PFSK-1 (cell line): ENCODE measurements around the gene TCEAL1. TPM values are rescaled to one million over a fixed set of nuclear protein-coding genes. Genes with fewer than 3 reads are reported as not detected.

Source experiments
- FOXP2 ChIP-seq: optimal IDR thresholded peaks from 2 replicates; pipeline ENCODE3; 2011; ENCODE audit warnings: borderline replicate concordance, control low read depth, inconsistent platforms; ENCODE audit not compliant: insufficient read depth; ENCODE audit errors: extremely low read length, extremely low read depth
- POLR2AphosphoS5 ChIP-seq: IDR thresholded peaks from 2 replicates; pipeline ENCODE4 v1.6.1; 2012; ENCODE audit warnings: low read depth, mild to moderate bottlenecking, control low read depth, low read length, moderate library complexity
- SIN3A ChIP-seq: IDR thresholded peaks from 2 replicates; pipeline ENCODE4 v1.6.1; 2012; ENCODE audit warnings: mild to moderate bottlenecking, low read length, moderate library complexity, borderline replicate concordance; ENCODE audit not compliant: insufficient read depth
- TAF1 ChIP-seq: IDR thresholded peaks from 2 replicates; pipeline ENCODE4 v1.6.1; 2012; ENCODE audit warnings: low read length, control low read depth, borderline replicate concordance; ENCODE audit not compliant: insufficient read depth
- polyA plus RNA-seq: library from polyadenylated mRNA; unstranded; fragments of >200 nt; gene quantifications from one replicate; pipeline ENCODE4 v1.2.1, GENCODE V29; 2012; ENCODE audit warnings: low read depth, missing spikeins; ENCODE audit not compliant: insufficient read length
- TF ChIP-seq, protein P1 (sequence below), 2 experiments: IDR thresholded peaks; 2 replicates each; pipeline versions ENCODE4 v1.6.1 to v1.8.0; 2011 to 2012; ENCODE audit warnings: low read depth in 2 of 2, low read length in 2 of 2, control low read depth in 1 of 2, inconsistent platforms in 1 of 2, mild to moderate bottlenecking in 1 of 2, moderate library complexity in 1 of 2; ENCODE audit not compliant: insufficient read depth in 1 of 2

Gene TCEAL1, protein sequence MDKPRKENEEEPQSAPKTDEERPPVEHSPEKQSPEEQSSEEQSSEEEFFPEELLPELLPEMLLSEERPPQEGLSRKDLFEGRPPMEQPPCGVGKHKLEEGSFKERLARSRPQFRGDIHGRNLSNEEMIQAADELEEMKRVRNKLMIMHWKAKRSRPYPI
- 5.4 TPM for polyA plus RNA-seq

DNA sequence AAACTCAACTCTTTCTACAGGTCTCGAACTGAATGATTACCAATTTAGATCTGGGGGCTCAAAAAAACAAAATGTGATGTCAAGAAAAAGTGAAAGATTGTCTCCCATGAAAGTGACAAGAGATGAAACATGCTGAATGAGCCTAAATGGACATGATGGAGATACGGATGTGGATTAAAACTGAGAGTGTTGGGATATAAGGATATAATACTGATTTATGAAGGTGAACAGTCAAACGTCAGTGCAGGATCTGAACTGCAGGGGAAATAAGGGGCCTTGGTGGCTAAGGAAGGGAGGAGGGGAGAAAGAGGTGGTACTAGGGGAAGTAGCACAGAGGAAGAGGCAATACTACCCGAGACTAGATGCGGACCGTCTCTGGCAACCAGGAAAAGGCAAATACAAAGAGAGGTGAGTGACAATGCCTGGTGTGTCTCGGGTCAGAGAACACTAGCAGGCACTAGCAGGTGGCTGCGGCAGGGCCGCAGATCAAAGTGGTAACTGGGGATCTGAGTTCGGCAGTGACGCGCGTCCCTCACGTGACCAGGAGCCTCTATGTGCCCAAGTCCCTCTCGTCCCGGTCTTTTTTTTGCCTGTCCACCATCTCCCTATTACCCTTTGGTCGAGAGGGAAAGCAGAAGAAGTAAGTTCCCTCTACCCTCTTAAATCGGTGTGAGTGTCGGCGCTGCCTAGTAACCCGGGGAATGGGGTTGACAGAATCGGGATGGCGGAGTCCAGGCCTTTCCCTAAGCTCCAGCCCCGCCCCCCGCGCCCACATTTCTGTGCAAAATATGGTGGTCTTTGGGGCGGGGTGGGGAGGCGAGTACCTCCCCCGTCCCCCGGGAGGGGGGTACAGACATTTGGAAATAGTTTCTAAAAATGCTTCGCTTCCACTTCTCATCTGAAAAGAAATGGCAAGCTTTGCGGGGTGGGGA lies at the start of gene TCEAL1:
Gene TCEAL1 (plus strand): TSS at position 590 of the 932 bp plus-strand sequence. CDS start 942 bp downstream, outside the sequence.
- no peak for TF ChIP-seq SIN3A
- TF ChIP-seq FOXP2: no peak
- no peak for TF ChIP-seq POLR2AphosphoS5
- no peak for TF ChIP-seq TAF1
- TF ChIP-seq, protein P1, sequence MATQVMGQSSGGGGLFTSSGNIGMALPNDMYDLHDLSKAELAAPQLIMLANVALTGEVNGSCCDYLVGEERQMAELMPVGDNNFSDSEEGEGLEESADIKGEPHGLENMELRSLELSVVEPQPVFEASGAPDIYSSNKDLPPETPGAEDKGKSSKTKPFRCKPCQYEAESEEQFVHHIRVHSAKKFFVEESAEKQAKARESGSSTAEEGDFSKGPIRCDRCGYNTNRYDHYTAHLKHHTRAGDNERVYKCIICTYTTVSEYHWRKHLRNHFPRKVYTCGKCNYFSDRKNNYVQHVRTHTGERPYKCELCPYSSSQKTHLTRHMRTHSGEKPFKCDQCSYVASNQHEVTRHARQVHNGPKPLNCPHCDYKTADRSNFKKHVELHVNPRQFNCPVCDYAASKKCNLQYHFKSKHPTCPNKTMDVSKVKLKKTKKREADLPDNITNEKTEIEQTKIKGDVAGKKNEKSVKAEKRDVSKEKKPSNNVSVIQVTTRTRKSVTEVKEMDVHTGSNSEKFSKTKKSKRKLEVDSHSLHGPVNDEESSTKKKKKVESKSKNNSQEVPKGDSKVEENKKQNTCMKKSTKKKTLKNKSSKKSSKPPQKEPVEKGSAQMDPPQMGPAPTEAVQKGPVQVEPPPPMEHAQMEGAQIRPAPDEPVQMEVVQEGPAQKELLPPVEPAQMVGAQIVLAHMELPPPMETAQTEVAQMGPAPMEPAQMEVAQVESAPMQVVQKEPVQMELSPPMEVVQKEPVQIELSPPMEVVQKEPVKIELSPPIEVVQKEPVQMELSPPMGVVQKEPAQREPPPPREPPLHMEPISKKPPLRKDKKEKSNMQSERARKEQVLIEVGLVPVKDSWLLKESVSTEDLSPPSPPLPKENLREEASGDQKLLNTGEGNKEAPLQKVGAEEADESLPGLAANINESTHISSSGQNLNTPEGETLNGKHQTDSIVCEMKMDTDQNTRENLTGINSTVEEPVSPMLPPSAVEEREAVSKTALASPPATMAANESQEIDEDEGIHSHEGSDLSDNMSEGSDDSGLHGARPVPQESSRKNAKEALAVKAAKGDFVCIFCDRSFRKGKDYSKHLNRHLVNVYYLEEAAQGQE (IDR thresholded peaks at IDR 0.05; ENCODE audit: insufficient read depth in 1 of 2, low read depth in 2 of 2, low read length in 2 of 2): no peak

DNA sequence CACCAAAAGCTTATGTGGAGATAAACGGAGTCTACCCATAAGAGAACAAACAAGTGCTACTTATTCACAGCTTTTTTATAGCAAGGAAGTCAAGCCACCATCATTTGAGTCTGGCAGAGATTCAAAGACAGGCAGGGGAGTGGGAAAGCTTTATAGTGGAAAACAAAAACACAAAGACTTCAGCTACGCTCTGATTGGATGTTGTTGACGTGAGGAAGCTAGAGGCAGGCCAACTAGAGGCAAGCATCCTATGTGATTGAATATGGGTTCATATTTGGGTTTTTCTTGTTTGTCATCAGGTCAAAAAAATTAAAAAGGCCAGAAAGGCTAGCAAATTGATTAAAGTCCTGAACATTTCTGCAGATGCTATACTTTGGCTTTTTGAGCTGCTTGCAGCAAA lies 44.2 kb upstream of the TCEAL1 start:
- TF ChIP-seq POLR2AphosphoS5 (no peak), FOXP2 (no peak), TAF1 (no peak)
- TF ChIP-seq, protein P1 (IDR thresholded peaks at IDR 0.05; ENCODE audit: insufficient read depth in 1 of 2, low read depth in 2 of 2, low read length in 2 of 2): no peak

DNA sequence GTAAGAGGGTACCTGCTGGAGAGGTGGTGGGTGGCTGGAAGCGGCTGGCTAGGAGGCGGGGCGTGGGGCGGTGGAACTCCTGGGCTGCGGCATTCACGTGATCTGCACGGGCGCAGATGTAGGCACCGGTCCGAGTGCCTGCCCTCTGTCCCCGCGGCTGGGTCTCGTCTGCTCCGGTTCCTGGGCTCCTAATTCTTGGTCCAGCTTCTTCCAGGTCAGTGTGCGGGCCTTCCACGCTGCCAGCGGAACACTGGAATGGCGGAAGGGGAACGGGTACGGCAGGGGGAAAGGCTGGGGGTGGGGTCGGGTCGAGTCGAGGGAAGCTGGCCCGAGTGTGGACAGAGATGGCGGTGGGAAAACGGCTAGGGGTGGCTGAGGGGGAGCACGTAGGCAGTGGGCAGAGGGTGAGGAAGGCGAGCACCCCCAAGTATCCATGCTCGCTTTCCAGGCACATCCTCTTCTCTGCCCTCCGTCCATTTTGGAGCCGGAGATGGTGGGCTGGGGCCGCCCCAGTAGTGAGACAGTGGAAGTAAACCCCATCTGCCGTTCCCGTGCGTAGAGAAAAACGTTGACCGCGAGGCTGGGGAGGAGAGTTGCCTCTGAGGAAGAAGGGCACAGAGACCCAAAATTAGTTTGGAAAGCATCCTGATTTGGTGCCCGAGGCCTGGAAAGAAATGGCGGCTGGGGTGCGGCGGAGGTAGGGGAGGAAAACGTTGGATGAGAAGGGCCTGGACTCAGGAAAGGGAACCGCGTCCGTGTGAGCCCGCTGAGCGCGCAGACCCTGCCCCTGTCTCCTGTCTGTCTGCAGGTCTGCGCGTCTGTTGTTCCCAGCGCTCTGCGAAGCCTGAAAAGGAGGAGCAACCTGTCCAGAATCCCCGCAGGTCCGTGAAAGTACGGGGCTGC lies 43.1 kb upstream of the TCEAL1 start, which contains the start of gene TCEAL4:
Gene TCEAL4 (plus strand): TSS at position 105 of the 903 bp plus-strand sequence. CDS start 1,161 bp downstream, outside the sequence.
- TF ChIP-seq, protein P1 (IDR thresholded peaks at IDR 0.05; ENCODE audit: insufficient read depth in 1 of 2, low read depth in 2 of 2, low read length in 2 of 2): no peak
- TF ChIP-seq POLR2AphosphoS5: no peak
- TF ChIP-seq FOXP2: no peak
- no peak for TF ChIP-seq SIN3A
- no peak for TF ChIP-seq TAF1

DNA sequence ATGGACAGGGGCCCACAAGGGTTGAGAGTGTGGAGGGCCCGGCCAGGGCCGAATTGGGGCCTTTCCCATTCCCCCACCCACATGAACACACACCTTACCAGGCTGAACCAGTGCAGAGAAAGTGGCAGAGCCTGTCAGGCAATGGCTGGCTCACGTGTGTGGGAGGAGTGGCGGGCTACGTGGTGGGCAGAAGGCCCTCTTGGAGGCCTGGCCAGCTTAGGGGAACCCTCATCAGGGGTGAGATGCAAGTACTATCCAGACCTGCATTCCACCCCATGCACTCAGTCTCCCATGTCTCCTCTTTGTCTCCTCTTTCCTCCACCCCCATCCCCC lies 42.5 kb upstream of the TCEAL1 start:
- TF ChIP-seq SIN3A: no peak
- TF ChIP-seq POLR2AphosphoS5: no peak
- TF ChIP-seq, protein P1 (IDR thresholded peaks at IDR 0.05; ENCODE audit: insufficient read depth in 1 of 2, low read depth in 2 of 2, low read length in 2 of 2): no peak
- no peak for TF ChIP-seq FOXP2
- no peak for TF ChIP-seq TAF1
